CD4-positive, alpha-beta T cell treated with Interleukin-21 for 1 hour (primary cell): Measurements from ENCODE around the gene HS3ST6.
"Not testable (repeated sequence)": the region's sequence is repeated elsewhere in the genome, so short reads cannot be mapped to it uniquely, and the experiment has no call there.

Source experiments
- DNase-seq: peaks from one replicate; pipeline ENCODE4 v3.0.0-alpha.2; 2020

HS3ST6 gene

DNA sequence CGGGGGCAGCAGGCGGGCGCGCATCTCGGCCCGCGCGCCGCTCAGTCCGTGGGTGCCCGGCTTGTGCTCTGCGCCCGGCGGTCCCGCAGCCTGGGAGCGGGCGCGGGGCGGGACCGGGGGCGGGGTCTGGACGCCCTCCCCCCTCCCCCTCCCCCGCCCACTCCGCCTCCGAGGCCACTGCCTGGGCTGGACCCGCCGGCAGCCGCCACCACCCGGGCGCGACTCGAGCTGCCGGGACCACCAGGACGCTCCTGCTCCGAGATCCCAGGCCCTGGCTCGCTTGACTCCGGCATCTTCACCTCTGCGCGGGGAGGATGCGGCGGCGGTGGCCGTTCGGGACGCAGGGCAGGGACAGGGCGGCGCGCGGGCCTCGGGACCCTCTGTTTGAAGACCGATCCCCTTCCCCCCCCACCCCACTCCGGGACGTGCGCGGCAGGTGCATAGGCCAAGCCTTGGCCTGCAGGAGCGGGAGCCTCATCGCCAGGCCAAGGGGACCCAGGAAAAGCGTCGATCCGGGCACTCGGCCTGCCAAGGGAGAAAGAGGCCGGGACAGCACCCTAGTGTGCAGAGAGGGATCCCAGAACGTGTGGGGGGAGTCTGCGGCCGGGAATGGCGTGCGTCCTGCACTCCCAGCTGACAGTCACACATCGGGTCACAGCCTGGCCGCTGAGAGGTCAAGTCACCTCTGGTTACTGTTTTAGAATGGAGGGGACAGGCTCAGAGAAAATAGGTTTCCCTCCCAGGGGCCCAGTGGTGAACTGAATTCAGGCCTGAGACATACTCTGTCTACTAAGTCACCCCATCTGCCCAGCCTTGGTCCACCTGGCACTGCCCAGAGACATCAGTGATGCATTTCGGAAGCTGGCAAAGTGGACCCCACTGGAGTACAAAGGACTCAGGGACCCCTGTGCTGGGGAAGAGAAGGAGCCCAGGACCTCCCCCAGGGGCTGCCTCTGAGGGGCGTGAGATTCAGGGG is at the start of gene HS3ST6:
TSS of gene HS3ST6 (minus strand) at position 65 of the 976 bp plus-strand sequence. CDS start 92 bp downstream, outside the sequence.
- DNase-seq = no peak

GRCh38 chr16:1966460-1966859 is 48.2 kb upstream of the HS3ST6 start, which contains the start of gene RNF151:
Gene RNF151, plus strand, starts transcription at chr16:1966856. Its CDS starts 26 bp downstream, at chr16:1966882.
- DNase-seq = no peak

DNA sequence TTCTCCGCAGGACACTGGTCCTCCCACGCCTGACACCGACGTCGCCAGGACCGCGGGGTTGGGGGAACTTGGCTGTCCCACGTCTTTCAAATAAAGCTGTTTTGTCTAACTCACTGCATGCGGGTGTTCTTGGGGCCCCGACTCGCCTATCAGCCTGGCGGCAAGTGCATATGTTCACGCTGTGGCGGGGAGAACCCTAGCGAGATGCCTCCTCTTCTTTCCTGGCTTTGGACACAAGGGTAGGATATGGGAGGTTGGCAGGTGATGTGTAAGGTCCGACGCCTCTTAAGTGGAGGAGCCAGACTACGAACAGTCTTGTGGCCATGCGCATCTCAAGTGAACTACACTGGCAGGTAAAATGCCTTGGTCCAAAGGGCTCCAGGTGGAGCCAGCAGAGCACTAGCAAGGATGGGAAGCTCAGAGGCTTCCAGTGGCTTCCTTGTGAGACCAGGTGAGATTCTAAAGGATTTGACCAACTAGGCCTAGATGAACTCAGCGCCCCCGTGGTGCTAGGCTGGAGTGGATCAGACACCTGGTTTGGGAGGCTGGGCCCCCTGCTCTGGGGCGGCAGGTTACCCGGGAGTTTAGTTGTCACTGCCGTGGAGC is 47.3 kb upstream of the HS3ST6 start:
- peak; percentile 32 for DNase-seq

DNA sequence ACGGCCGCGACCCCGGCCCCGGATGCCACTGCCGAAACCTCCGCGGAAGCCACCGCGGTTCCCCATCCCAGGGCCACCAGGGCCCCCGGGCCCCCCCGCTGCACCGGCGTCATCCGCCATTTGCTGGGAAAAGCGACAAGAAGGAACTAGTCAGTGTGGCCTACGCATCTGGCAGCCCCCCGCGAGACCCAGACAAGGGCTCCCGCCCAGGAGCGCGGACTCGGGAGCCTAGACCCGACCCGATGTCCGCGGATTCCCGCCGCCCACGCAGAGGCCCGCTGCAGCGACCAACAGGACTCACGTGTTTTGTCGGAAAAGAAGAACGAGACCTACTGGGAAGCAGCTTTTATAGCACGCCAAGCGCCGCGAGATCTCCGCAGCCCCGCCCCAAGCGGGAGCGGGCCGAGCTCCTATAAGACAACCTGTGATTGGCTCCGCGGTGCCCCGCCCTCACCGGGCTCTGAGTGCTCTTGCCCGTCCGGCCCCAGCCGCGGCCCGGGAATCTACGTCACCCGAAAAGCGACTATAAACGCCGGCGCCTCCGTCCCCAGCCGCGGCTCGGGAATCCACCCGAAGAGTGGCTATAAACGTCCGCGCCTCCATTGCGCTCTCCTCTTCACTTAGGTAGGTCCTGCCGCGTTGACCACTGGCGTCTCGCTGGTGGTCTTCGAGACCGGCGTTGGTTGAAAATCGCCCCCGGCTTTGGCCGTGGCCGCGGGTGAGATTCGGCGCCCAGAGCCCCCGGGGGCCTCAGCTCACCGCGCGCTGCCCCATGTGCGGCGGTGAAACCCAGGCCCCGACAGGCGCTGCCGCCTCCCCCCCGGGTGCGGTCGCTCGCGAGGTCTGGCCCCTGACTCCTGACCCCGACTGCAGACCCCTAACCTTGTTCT is 46.5 kb upstream of the HS3ST6 start, which contains the start of gene RPS2:
TSS of gene RPS2 (minus strand) at position 321 of the 890 bp plus-strand sequence. CDS start at position 120, 201 bp downstream.
- peak; percentile 99 for DNase-seq

DNA sequence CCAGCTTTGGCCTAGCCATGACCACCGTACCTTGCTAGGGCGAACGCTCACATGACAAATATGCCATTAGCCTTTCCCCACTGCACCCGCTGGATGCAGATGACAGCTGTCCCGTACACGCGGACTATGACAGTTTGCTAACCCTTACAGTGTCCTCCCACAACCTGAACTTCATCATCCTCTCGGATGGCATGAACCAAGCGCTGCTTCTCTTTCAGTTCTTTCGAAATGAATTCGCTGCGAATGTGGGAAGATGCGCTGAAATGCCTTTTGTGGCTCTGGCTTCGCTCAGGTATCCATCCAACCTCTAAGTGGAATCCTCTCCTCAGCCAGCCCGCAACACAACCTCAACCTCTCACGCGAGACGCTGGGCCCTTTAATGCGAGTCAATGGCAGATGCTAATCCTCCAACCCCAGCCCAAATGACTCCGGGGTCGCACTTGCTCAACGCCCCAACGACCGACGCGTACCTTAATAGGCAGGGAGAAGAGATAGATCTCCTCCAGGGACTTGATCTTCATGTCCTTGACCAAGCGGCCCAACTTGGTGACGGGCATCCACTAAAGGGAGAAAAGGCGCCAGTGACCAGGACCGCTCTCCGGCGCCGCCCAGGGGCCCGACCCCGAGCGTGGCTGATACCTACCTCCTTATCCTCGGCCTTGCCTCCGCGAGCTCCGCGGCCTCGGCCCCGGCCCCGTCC is 45.7 kb upstream of the HS3ST6 start:
- DNase-seq = peak; percentile 55

GRCh38 chr16:1962161-1963153 is 44.2 kb upstream of the HS3ST6 start:
- not testable (repeated sequence) for DNase-seq

DNA sequence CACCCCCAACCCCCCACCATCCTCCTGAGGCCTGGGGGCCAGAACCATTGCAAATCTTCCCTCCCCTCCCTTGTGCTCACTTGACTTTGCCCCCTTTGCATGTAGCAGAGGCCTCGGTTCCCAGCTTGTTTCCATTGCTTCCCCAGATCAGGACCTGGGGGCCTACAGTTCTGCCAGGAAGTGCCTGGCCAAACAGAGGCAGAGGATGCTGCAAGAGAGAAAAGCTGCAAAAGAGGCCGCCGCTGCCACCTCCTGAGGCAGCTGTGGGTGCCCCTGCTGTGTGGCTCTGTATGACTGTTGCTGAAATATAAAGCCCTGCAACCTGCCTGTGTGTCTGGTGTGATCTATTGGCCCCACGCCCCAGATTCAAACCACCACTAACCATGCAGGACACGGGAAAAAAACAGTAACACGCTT is 43.4 kb upstream of the HS3ST6 start:
- DNase-seq = no peak

- peak; percentile 49 for DNase-seq
Observed at GRCh38 chr16:1960665-1961630, 42.7 kb upstream of the HS3ST6 start.

DNA sequence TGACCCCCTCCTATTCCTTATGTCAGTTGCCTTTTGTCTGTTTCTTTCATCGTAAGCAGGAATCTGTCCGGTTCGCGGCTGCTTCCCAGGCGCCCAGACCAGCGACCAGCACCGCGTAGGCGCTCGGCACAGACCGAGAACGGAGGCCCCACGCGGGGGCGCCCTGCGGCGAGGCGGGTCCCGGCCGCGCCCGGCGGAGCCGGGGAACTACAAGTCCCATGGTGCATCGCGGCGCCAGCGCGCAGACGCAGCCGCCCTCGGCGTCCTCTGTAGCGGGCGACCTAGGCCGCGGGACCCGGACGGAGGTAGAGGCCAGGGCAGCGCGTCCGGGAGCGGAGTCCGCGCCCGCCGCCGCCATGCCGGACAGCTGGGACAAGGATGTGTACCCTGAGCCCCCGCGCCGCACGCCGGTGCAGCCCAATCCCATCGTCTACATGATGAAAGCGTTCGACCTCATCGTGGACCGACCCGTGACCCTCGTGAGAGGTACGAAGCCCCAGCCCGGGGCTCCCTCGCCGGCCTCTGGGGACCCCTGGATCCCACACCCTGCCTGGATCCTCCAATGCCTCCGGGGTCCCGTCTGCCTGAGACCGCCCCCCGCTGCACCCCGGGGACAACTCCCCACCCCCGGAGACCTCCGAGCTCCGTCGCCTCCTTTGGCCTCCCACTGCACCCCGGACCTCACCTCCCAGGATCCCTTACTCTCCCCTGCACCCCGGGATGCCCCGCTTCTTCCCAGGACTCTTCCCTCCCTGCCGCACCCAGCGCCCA is 41.2 kb upstream of the HS3ST6 start, which contains the start of gene NDUFB10:
TSS of gene NDUFB10 (plus strand) at position 270 of the 771 bp plus-strand sequence. CDS start at position 357, 87 bp downstream.
- DNase-seq = peak; percentile 91

GRCh38 chr16:1958715-1959268 is 40.6 kb upstream of the HS3ST6 start:
- DNase-seq = no peak

DNA sequence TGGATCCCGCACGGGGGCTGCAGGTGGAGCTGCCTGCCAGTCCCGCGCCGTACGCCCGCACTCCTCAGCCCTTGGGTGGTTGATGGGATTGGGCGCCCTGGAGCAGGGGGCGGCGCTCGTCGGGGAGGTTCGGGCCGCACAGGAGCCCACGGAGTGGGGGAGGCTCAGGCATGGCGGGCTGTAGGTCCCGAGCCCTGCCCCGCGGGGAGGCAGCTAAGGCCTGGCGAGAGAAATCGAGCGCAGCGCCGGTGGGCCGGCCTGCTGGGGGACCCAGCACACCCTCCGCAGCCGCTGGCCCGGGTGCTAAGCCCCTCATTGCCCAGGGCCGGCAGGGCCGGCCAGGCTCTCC is 39.9 kb upstream of the HS3ST6 start:
- DNase-seq = not testable (repeated sequence)

DNA sequence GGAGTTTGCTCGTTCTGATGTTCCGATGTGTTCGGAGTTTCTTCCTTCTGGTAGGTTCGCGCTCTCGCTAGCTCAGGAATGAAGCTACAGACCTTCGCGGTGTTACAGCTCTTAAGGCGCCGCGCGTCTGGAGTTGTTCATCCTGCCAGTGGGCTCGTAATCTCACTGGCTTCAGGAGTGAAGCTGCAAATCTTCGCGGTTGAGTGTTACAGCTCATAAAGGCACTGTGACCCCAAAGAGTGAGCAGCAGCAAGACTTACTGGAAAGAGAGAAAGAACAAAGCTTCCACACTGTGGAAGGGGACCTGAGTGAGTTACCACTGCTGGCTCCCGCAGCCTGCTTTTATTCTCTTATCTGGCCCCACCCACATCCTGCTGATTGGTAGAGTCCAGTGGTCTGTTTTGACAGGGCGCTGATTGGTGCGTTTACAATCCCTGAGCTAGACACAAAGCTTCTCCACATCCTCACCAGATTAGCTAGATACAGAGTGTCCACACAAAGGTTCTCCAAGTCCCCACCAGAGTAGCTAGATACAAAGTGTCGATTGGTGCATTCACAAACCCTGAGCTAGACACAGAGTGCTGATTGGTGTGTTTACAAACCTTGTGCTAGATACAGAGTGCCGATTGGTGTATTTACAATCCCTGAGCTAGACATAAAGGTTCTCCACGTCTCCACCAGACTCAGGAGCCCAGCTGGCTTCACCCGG is 39.4 kb upstream of the HS3ST6 start:
- not testable (repeated sequence) for DNase-seq

DNA sequence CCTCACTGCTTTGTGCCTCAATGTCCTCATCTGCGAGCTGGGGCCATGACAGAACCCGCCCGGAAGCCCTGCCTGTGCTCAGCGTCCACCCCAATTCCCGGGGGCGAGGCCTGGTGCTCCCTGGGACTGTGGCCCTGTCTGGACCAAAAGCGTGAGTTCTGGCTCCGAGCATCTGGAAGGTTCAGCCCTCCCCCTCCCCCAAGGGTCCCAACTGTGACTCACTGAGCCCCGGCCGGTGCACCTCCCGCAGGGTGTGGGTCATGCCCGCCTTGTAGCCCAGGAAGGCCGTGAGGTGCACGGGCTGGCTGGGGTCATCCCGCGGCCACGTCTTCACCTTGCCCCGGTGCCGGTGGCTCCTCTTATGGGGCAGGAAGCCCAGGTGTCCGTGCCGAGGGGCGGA is 35.5 kb upstream of the HS3ST6 start:
- DNase-seq = no peak

DNA sequence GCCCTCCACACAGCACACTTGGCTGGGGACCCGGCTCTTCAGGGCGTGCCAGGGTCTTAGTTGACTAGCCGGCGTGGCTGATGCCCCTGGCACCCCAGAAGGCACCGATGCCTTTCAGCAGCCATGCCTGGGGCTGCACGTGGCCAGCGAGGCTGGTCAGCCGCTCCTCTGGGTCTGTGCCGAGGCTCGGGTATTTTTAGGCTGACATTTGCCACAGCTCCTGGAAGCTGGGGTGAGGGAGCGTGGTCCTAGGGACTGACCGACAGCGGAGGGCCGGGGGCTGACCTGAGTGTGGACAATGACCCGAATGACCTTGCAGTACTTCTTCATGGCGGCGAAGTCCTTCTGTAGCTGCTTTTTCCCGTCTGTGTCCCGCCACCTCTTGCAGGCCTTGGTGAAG is 32.3 kb upstream of the HS3ST6 start:
- no peak for DNase-seq

DNA sequence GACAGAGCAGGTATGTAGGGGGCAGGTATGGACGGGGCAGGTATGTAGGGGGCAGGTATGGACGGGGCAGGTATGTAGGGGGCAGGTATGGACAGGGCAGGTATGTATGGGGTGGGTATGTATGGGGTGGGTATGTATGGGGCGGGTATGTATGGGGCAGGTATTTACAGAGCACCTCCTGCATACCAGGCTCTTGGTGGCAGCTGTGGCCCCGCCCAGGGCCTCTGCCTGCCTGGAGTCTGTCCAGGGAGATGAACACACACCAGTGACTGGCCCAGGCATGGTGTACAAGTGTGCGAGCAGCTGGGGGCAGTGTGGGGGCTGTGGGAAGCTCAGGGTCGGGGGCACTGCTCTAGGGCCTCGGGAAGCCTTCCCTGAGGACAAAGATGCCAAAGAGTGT is 31.8 kb upstream of the HS3ST6 start:
- no peak for DNase-seq

DNA sequence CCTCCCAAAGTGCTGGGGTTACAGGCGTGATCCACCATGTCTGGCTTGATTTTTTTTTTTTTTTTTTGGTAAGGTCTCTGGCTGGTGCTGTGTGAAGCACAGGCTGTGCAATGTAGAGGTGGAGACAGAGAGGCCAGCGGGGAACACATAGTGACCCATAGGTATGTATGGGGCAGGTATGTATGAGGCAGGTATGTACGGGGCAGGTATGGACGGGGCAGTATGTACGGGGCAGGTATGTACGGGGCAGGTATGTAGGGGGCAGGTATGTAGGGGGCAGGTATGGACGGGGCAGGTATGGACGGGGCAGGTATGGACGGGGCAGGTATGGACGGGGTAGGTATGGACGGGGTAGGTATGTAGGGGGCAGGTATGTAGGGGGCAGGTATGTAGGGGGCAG is 31.3 kb upstream of the HS3ST6 start:
- DNase-seq = no peak

DNA sequence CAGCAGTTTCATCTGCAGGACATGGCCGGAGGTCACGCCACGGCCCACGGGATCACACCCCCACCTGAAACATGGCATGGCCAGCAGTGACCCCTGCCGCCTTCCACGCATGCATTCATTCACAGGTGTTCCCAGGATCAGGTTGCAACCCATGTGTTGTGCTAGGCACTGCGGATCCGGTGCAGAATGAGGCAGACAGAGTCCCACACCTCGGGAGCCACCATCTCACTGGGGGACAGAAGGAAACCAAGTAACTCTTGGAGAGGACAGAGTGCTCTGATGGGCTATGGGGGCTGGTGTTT is 29.1 kb upstream of the HS3ST6 start:
- no peak for DNase-seq
